Mesenchymal stem cell (in vitro differentiated cells and primary cell): ENCODE results near the gene ACTR3.
A peak's percentile ranks its signal among the peaks of the same experiment; 100 is the strongest.
"Not testable (repeated sequence)": the region's sequence is repeated elsewhere in the genome, so short reads cannot be mapped to it uniquely, and the experiment has no call there.

Experiments used
- DNase-seq: peaks from one replicate; pipeline ENCODE4 v3.0.0-alpha.2; 2013
- H2AFZ ChIP-seq: one replicate; pipeline ENCODE4 v1.6.1; 2013; ENCODE audit warnings: low read depth, mild to moderate bottlenecking, control low read depth, inconsistent platforms, low read length, moderate library complexity
- H2AK5ac ChIP-seq: 2 replicates; pipeline ENCODE4 v1.6.1; 2013; ENCODE audit warnings: low read length, moderate library complexity, mild to moderate bottlenecking, inconsistent platforms; ENCODE audit not compliant: severe bottlenecking
- H2BK120ac ChIP-seq: one replicate; pipeline ENCODE4 v1.6.1; 2013; ENCODE audit warnings: low read depth, mild to moderate bottlenecking, inconsistent platforms, low read length, moderate library complexity
- H2BK12ac ChIP-seq, 2 experiments: one replicate each; pipeline ENCODE4 v1.6.1; 2013; ENCODE audit warnings: inconsistent platforms in 2 of 2, low read length in 2 of 2, mild to moderate bottlenecking in 2 of 2, moderate library complexity in 2 of 2, control low read depth in 1 of 2
- H2BK15ac ChIP-seq: one replicate; pipeline ENCODE4 v1.6.1; 2013; ENCODE audit warnings: mild to moderate bottlenecking, low read depth, inconsistent platforms; ENCODE audit not compliant: poor library complexity, severe bottlenecking
- H2BK5ac ChIP-seq: 2 replicates; pipeline ENCODE4 v1.6.1; 2013; ENCODE audit warnings: low read depth, mild to moderate bottlenecking, low read length, control low read depth, inconsistent platforms; ENCODE audit not compliant: poor library complexity, severe bottlenecking
- H3K14ac ChIP-seq, 2 experiments: one replicate each; pipeline ENCODE4 v1.6.1; 2013; ENCODE audit warnings: inconsistent platforms in 2 of 2, low read length in 2 of 2, control low read depth in 1 of 2, mild to moderate bottlenecking in 1 of 2, moderate library complexity in 1 of 2
- H3K18ac ChIP-seq, 2 experiments: one replicate each; pipeline ENCODE4 v1.6.1; 2013; ENCODE audit warnings: inconsistent platforms in 2 of 2, low read length in 2 of 2, control low read depth in 1 of 2, low read depth in 1 of 2, mild to moderate bottlenecking in 1 of 2
- H3K23ac ChIP-seq, 2 experiments: one replicate each; pipeline ENCODE4 v1.6.1; 2013; ENCODE audit warnings: inconsistent platforms in 2 of 2, low read length in 2 of 2, mild to moderate bottlenecking in 2 of 2, moderate library complexity in 2 of 2, control low read depth in 1 of 2
- H3K27ac ChIP-seq: 2 replicates; pipeline ENCODE4 v1.5.1; 2013; ENCODE audit warnings: mild to moderate bottlenecking, moderate library complexity, low read length, control low read depth, inconsistent platforms; ENCODE audit not compliant: poor library complexity, severe bottlenecking
- H3K27me3 ChIP-seq, 2 experiments: 2 replicates each; pipeline versions ENCODE4 v1.6.1 to v1.7.0; 2013; ENCODE audit warnings: low read length in 2 of 2, mild to moderate bottlenecking in 2 of 2, moderate library complexity in 2 of 2, control low read depth in 1 of 2, inconsistent platforms in 1 of 2; ENCODE audit not compliant: control insufficient read depth in 1 of 2, insufficient read depth in 1 of 2
- H3K36me3 ChIP-seq, 2 experiments: 2 replicates each; pipeline versions ENCODE4 v1.6.1 to v1.7.0; 2013; ENCODE audit warnings: low read length in 2 of 2, control low read depth in 1 of 2, inconsistent platforms in 1 of 2, low read depth in 1 of 2, mild to moderate bottlenecking in 1 of 2; ENCODE audit not compliant: insufficient read depth in 2 of 2, control insufficient read depth in 1 of 2
- H3K4ac ChIP-seq, 2 experiments: one replicate each; pipeline ENCODE4 v1.6.1; 2013; ENCODE audit warnings: inconsistent platforms in 2 of 2, low read length in 2 of 2, mild to moderate bottlenecking in 2 of 2, moderate library complexity in 2 of 2, control low read depth in 1 of 2, low read depth in 1 of 2
- H3K4me1 ChIP-seq: 2 replicates; pipeline ENCODE4 v1.6.1; 2013; ENCODE audit warnings: low read depth, low read length, control low read depth; ENCODE audit not compliant: control insufficient read depth, insufficient read depth
- H3K4me2 ChIP-seq: 2 replicates; pipeline ENCODE4 v1.6.1; 2013; ENCODE audit warnings: low read length, mild to moderate bottlenecking, inconsistent platforms; ENCODE audit not compliant: poor library complexity, severe bottlenecking
- H3K4me3 ChIP-seq, 2 experiments: 2 replicates each; pipeline versions ENCODE4 v1.5.1 to v1.7.0; 2013; ENCODE audit warnings: low read length in 2 of 2, mild to moderate bottlenecking in 2 of 2, control low read depth in 1 of 2, low read depth in 1 of 2; ENCODE audit not compliant: insufficient read depth in 1 of 2
- H3K79me1 ChIP-seq: replicated peaks from 2 replicates; pipeline ENCODE4 v1.6.1; 2013; ENCODE audit warnings: mild to moderate bottlenecking, control low read depth, low read length, inconsistent platforms; ENCODE audit not compliant: poor library complexity, severe bottlenecking
- H3K9ac ChIP-seq: 2 replicates; pipeline ENCODE4 v1.7.0; 2013; ENCODE audit warnings: mild to moderate bottlenecking, low read length, moderate library complexity
- H3K9me3 ChIP-seq: 2 replicates; pipeline ENCODE4 v1.7.0; 2013; ENCODE audit warnings: mild to moderate bottlenecking, low read length; ENCODE audit not compliant: control insufficient read depth
- H4K8ac ChIP-seq: one replicate; pipeline ENCODE4 v1.6.1; 2013; ENCODE audit warnings: inconsistent platforms, mild to moderate bottlenecking, low read length, moderate library complexity
- H4K91ac ChIP-seq: one replicate; pipeline ENCODE4 v1.6.1; 2013; ENCODE audit warnings: mild to moderate bottlenecking, low read length, inconsistent platforms
- WGBS: methylation state at CpG from one replicate; pipeline ENCODE4 v1.1.7; 2013; ENCODE audit warnings: mixed read lengths; 5-methylcytosine and 5-hydroxymethylcytosine counted together

Gene ACTR3

GRCh38 chr2:113845261-113845660, 44.6 kb upstream of the ACTR3 start:
- Histone ChIP-seq H3K14ac (no peak overlapping the region), H3K4ac (no peak overlapping the region), H3K4me3 (no peak overlapping the region), H3K23ac (no peak overlapping the region), H3K79me1 (no peaks in the 10 kb centered on the region), H2BK120ac (no peak overlapping the region), H3K27me3 (no peaks in the 10 kb centered on the region), H2BK15ac (no peak overlapping the region), H2AFZ (no peak overlapping the region), H3K18ac (no peak overlapping the region), H2BK12ac (no peak overlapping the region), H2AK5ac (no peak overlapping the region), H3K4me1 (peaks cover 3% of the 10 kb centered on the region), H4K91ac (no peak overlapping the region), H3K9me3 (no peaks in the 10 kb centered on the region), H2BK5ac (no peak overlapping the region), H4K8ac (no peak overlapping the region), H3K36me3 (no peaks in the 10 kb centered on the region), H3K4me2 (no peak overlapping the region), H3K9ac (no peak overlapping the region), H3K27ac (no peak overlapping the region)
- DNase-seq, result no peak
- 100% methylated on average over 1 of the region's 3 CpGs for WGBS

GRCh38 chr2:113845796-113846195, 44.1 kb upstream of the ACTR3 start:
- not testable (repeated sequence) for H2AK5ac ChIP-seq, H2BK15ac ChIP-seq, H2BK5ac ChIP-seq, H3K9ac ChIP-seq, H2AFZ ChIP-seq, H3K14ac ChIP-seq, H3K9me3 ChIP-seq, H3K27me3 ChIP-seq, H3K4me1 ChIP-seq, H2BK12ac ChIP-seq, H3K18ac ChIP-seq, H3K23ac ChIP-seq, H3K36me3 ChIP-seq, H3K4me3 ChIP-seq, H3K4ac ChIP-seq, DNase-seq, H3K27ac ChIP-seq, H3K4me2 ChIP-seq, H4K8ac ChIP-seq, H2BK120ac ChIP-seq, H4K91ac ChIP-seq, H3K79me1 ChIP-seq
- WGBS, result 82% methylated on average over 3 of the region's 4 CpGs

- Histone ChIP-seq H2AK5ac (no peak overlapping the region), H3K4ac (no peak overlapping the region), H2BK12ac (no peak overlapping the region), H3K18ac (no peak overlapping the region), H2BK5ac (no peak overlapping the region), H4K8ac (no peak overlapping the region), H3K36me3 (no peaks in the 10 kb centered on the region), H2BK120ac (no peak overlapping the region), H3K27ac (no peak overlapping the region), H3K79me1 (no peaks in the 10 kb centered on the region), H3K4me3 (no peak overlapping the region), H3K9me3 (no peaks in the 10 kb centered on the region), H3K14ac (no peak overlapping the region), H3K9ac (peak overlapping the region; percentile 65), H3K4me1 (peaks cover 3% of the 10 kb centered on the region), H3K27me3 (no peaks in the 10 kb centered on the region), H3K4me2 (no peak overlapping the region), H2AFZ (no peak overlapping the region), H2BK15ac (no peak overlapping the region), H3K23ac (no peak overlapping the region), H4K91ac (no peak overlapping the region)
- WGBS, result 91% methylated on average over 2 of the region's 2 CpGs
- no peak for DNase-seq
These were observed 43.5 kb upstream of the ACTR3 start for GRCh38 chr2:113846429-113846828.

DNA sequence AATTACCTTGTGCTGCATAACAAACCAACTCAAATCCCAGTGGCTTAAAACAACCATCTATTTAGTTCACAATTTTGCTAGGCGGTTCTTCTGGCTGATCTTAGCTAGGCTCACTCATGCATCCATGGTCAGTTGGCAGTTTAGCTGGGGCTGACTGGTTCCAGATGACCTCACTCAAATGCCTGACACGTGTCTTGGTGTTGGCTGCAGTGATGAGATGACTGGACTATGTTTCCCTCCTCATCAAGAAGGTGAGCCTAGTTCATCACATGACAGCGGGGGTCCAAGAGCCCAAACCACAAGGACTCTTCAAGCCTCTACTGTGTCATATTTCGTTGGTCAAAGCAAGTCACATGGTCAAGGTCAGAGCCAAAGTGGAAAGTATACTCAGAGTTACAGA, 42.7 kb upstream of the ACTR3 start:
- 87% methylated on average over 4 of the region's 4 CpGs for WGBS
- H3K27ac ChIP-seq, result no peak overlapping the region

More for the DNA sequence above, 42.7 kb upstream of the ACTR3 start:
- Histone ChIP-seq H4K8ac (no peak overlapping the region), H3K14ac (no peak overlapping the region), H3K18ac (no peak overlapping the region), H4K91ac (no peak overlapping the region), H3K4me3 (no peak overlapping the region), H2AFZ (no peak overlapping the region), H2BK5ac (no peak overlapping the region), H3K4ac (no peak overlapping the region), H3K4me2 (no peak overlapping the region), H3K9me3 (no peaks in the 10 kb centered on the region), H3K9ac (peak overlapping the region; percentile 65), H2AK5ac (no peak overlapping the region), H2BK12ac (no peak overlapping the region), H3K27me3 (no peaks in the 10 kb centered on the region), H3K23ac (no peak overlapping the region), H3K4me1 (peaks cover 3% of the 10 kb centered on the region), H3K79me1 (no peaks in the 10 kb centered on the region), H2BK15ac (no peak overlapping the region), H3K36me3 (no peaks in the 10 kb centered on the region), H2BK120ac (no peak overlapping the region)
- DNase-seq, result no peak
